GM12872 (cell line): ENCODE results near the gene PCLO.

Experiments
- CTCF ChIP-seq: IDR thresholded peaks from 3 replicates; pipeline ENCODE4 v1.5.1; 2011; ENCODE audit warnings: low read depth, mild to moderate bottlenecking, low read length, moderate library complexity; ENCODE audit not compliant: insufficient read depth

The PCLO gene

DNA sequence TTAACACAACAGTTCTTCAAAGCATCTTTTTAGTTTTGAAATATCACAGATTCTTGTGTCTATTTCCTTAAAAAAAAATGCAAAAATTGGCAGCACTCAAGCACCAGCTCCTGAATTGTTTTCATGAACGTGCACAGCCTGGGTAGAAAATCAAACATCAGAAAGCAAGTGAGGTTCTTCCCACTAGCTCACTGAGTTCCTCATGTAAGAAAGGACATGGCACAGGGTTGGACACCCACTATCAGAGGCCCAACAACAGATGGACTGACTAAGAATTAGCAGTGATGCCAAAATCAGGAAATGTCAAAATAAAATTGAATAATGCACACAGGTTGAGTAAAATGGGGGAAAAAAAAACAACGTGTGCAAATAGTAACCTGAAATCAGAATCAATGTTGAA is 146.8 kb downstream of the PCLO start:
- TF ChIP-seq CTCF = no peak

DNA sequence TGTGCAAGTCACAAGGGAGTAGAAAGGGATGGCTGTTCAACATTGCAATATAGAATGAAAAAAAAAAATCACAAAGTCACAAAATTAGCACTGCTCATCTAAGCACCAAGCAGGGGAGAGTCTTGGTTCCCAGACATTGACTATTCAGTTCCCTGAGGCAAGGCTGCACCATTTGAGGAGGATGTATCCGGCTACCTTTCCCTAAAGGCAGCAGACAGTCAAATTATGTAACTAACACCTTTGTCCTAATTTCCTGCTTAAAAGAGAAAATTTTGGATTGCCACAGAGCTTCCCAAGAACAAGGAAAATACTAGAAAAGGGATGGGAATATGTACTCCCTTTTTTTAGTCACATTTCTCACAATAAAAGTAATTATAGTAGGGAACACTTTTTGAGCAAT is 148.1 kb downstream of the PCLO start:
- TF ChIP-seq CTCF = no peak

DNA sequence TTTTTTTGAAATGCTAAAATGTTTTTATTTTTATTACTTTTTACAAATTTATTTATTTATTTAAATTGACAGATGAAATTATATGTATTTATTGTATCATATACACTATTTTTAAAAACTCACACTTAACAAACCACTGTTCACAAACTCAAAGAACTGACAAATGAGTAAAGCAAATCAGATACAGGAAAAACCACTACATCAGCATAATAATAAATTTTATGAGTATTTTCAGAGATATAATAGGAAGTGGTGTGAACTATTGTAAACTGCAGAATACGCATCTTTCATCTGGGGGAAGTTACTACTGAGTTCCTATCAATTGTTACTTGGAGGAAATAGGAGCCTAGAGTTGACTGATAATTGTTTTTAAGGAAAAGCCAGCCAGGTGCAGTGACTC is 150.7 kb downstream of the PCLO start:
- no peak for TF ChIP-seq CTCF

GRCh38 chr7:83005410-83005809 is 157.3 kb downstream of the PCLO start:
- peak; percentile 8; the same call in 1 of the 3 replicates for TF ChIP-seq CTCF

GRCh38 chr7:83001362-83002040 is 161.2 kb downstream of the PCLO start:
- no peak for TF ChIP-seq CTCF

GRCh38 chr7:82998436-82998835 is 164.2 kb downstream of the PCLO start:
- no peak for TF ChIP-seq CTCF

- TF ChIP-seq CTCF = no peak
These were observed 177.4 kb downstream of the PCLO start for GRCh38 chr7:82985144-82985802.
